ENCODE measurements around the gene NOSTRIN. TPM values are rescaled to one million over a fixed set of nuclear protein-coding genes. Genes with fewer than 3 reads are reported as not detected.

NOSTRIN gene
- total RNA-seq, 1 experiment from 2014 or later, result not detected

DNA sequence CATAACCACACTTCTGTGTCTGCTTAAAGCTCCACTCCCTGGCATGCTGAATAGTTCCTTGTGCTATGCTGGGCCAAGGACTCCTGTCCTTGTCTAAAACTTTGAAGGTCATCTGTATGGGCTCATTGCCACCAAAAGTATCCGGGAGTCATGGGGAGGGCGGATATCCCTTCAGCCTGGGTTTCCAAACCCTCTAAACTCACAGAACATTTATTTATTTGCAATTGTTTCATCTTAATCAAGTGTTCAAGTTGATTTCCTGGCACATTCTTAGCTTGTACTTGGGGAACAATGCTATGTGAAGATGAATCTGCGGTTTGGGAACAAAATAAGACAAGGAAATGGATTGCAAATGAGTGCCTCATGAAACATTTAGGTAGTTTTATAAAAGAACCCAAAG, 1.8 kb downstream of the NOSTRIN start:
- Histone ChIP-seq H3K4me1 (ENCODE audit: insufficient read depth, low read length) (peaks cover 14% of the 10 kb centered on the region; the same call in 1 of the 2 replicates), H3K14ac (ENCODE audit: insufficient read depth, low read length) (no peak overlapping the region), H4K5ac (ENCODE audit: insufficient read length, low read depth, low read length) (no peak overlapping the region), H3K9ac (ENCODE audit: extremely low read depth, insufficient read length, low read length) (no peak overlapping the region), H3T11ph (ENCODE audit: low read length) (no peak overlapping the region), H2BK5ac (ENCODE audit: insufficient read length, low read length) (no peak overlapping the region), H3K27ac (ENCODE audit: insufficient read length, low read depth, low read length) (no peak overlapping the region), H4K8ac (replicated peaks; ENCODE audit: insufficient read length, low read depth, low read length) (no peak overlapping the region), H3K79me1 (ENCODE audit: insufficient read depth, low read depth, low read length, poor library complexity, severe bottlenecking) (no peaks in the 10 kb centered on the region), H2BK120ac (ENCODE audit: low read depth, low read length, poor library complexity, severe bottlenecking) (no peak overlapping the region), H4K91ac (ENCODE audit: insufficient read length, low read depth, low read length) (no peak overlapping the region), H2AFZ (ENCODE audit: low read length) (no peak overlapping the region), H3K56ac (ENCODE audit: insufficient read length, low read depth, low read length) (no peak overlapping the region), H3K79me2 (ENCODE audit: insufficient read depth, low read length) (no peaks in the 10 kb centered on the region), H3K27me3 (ENCODE audit: insufficient read depth, low read length) (no peaks in the 10 kb centered on the region), H2BK15ac (ENCODE audit: low read depth, low read length) (no peak overlapping the region), H3K4ac (ENCODE audit: low read depth, low read length) (no peak overlapping the region), H2BK12ac (ENCODE audit: insufficient read length, low read depth, low read length) (no peak overlapping the region), H2AK5ac (ENCODE audit: insufficient read length, low read length) (no peak overlapping the region), H3K18ac (ENCODE audit: insufficient read length, low read depth, low read length) (no peak overlapping the region), H3K9me3 (ENCODE audit: control insufficient read depth, low read depth, low read length) (no peaks in the 10 kb centered on the region), H3K23ac (ENCODE audit: insufficient read length, low read depth, low read length) (no peak overlapping the region), H2BK20ac (ENCODE audit: low read depth, low read length, poor library complexity, severe bottlenecking) (no peak overlapping the region), H4K20me1 (ENCODE audit: control insufficient read depth, insufficient read depth, insufficient read length) (no peaks in the 10 kb centered on the region), H3K4me2 (ENCODE audit: insufficient read depth, insufficient read length, low read length) (no peak overlapping the region), H3K23me2 (ENCODE audit: insufficient read length, low read depth, low read length, poor library complexity, severe bottlenecking) (no peaks in the 10 kb centered on the region)
- Mint-ChIP-seq H3K9me3 (no peaks in the 10 kb centered on the region), H3K4me1 (peaks cover 25 to 34% of the 10 kb centered on the region in 2 experiments), H3K4me3 (no peak overlapping the region), H3K36me3 (ENCODE audit: insufficient read depth in 1 of 3, low read depth in 3 of 3) (no peaks in the 10 kb centered on the region), H3K27me3 (ENCODE audit: low read depth) (peaks cover 11% of the 10 kb centered on the region), H3K27ac (no peak overlapping the region)
- no peak for DNase-seq
- TF ChIP-seq, protein P1, sequence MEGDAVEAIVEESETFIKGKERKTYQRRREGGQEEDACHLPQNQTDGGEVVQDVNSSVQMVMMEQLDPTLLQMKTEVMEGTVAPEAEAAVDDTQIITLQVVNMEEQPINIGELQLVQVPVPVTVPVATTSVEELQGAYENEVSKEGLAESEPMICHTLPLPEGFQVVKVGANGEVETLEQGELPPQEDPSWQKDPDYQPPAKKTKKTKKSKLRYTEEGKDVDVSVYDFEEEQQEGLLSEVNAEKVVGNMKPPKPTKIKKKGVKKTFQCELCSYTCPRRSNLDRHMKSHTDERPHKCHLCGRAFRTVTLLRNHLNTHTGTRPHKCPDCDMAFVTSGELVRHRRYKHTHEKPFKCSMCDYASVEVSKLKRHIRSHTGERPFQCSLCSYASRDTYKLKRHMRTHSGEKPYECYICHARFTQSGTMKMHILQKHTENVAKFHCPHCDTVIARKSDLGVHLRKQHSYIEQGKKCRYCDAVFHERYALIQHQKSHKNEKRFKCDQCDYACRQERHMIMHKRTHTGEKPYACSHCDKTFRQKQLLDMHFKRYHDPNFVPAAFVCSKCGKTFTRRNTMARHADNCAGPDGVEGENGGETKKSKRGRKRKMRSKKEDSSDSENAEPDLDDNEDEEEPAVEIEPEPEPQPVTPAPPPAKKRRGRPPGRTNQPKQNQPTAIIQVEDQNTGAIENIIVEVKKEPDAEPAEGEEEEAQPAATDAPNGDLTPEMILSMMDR (conservative IDR thresholded peaks at IDR 0.05), result no peak
- WGBS (ENCODE audit: extremely low coverage, insufficient read length, low lambda C conversion rate), result no CpG with 5 or more reads among the region's 3 CpGs

Data from H9 (cell line).